Measurements from ENCODE around the gene PACRG.
"Not testable (repeated sequence)": the region's sequence is repeated elsewhere in the genome, so short reads cannot be mapped to it uniquely, and the experiment has no call there.

PACRG gene

DNA sequence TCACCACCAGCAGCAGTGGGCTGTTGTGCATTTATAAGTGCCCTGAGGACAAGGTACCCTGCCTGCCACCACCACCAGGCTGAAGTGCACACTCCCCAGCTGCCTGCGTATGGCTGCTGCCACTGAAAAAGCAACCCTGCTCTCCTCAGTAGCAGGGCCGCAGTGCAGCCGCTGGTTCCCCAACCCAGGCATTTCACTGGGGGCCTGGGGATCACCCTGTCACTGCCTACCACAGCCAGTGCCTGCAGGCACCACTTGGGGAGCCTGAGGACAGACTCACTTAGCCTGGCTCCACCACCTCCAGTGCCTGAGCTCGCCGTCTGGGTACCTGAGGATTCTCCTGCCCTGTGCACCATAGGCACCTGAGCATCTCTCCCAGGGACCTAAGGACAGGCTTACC is 215.6 kb downstream of the PACRG start:
- DNase-seq (ENCODE audit: low read depth), result no peak

DNA sequence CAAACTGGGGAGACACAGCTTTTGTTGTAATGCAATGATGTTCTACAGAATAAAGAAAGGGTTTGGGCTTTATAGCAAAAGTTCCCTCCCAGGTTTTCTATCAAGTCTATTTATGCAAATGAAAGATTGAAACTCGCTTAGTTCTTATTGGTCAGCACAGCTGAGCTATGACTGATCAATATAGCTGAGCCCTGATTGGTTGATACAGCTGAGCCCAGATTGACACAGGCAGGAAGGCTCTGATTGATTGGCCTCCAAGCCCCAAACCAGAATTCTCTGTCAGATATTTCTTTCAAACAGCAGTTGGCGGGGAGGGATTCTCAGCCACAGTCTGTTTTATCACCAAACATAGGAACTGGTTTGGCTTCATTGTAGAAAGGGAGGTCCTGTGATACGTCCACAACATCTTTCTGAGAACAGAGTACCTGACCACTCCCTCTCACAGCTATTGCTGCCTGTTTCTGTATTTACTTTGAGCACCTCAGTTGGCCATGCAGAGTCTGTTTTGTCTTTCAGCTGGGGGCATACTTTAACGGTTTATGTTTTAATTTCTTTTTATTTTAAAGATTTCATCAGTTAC is 223.5 kb downstream of the PACRG start:
- DNase-seq (ENCODE audit: low read depth), result no peak

DNA sequence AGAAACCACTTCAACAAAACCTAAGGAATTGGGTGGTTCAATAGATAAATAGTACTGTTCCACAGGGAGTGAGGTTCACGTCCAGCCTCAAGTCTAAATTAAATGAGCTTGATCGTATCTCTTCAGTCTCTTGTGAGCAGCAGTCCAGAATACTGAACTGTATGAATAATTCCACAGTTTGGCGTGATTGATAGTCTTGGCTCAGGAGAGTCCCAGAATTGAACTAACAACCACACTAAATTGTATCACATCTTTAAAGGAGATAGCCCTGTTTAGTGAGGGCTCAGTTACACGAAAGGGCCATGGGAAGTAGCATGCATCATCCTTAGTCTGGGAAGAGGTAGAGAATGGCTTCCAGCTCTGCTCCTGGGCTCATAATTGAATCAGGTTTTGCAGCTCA is 224.6 kb downstream of the PACRG start:
- no peak for DNase-seq (ENCODE audit: low read depth)

DNA sequence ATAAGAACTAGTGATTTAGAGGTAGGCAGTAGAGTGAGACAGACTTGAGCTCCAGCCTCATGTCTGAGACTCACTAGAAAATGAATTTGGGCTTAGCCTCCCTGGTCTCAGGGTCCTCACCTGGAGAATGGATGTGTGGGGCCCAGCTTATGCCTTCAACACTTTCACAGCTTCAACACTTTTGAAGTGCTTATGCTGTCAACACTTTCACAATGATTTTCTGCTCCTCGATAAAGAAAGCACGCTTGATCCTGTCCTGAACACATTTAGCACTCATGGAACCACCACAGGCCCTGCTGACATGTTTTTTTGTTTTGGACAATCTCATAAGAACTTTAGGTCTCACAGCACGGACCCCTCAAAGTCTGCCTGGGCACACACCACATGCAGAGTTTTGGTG is 229.3 kb downstream of the PACRG start:
- DNase-seq (ENCODE audit: low read depth), result no peak

DNA sequence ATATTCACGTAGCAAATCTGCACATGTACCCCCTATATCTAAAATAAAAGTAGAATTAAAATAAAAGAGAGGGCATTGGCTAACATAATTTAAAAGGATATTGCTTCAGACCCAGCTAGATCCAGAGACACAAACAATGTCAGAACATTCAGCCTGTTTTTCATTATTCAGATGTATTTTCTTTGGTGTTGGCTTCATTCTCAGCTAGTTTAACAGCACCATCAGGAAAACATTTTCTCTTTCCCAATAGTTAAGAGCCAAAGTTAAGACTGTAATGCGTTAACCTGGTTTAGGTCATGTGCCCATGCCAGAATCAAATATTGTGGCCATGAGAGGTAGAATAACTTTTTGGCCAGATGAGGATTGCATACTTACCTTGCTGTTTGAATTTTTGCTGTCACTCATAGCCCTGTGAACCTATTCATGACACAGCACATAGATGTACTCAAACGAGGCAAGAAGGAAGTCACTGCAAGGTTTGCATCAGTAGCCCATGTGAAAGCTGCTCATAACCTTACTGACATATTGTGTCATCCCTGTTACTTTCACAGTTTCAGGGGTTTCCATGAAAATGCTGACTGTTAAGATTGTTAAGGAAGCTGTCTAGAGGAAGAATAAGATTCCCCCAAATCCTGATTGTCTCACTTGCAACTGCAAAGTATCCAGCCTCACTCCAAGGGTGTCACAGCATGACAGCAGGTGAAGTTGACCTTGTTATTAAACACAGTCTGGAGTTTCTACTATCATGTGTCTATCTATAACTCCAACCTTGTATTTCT is 233.1 kb downstream of the PACRG start:
- DNase-seq (ENCODE audit: low read depth), result no peak

DNA sequence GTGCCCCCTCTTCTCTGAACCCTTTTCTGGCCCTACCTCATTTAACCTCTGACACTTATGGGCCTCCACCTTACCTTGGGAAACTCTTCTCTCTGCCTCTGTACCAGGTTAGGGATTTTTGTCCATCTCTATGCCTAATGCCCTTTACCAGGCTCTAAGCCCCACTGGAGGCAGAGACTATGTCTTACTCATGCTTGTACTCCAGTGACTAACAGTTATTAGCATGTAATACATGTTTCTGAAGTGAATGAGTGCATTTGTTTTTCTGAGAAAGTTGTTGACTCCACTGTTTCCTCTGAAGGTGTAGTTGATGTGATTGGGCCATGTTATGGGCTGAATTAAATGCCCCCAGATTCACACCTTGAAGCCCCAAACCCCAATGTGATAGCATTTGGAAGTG is 234.3 kb downstream of the PACRG start:
- no peak for DNase-seq (ENCODE audit: low read depth)

GRCh38 chr6:162963861-162964260 is 236.1 kb downstream of the PACRG start:
- no peak for DNase-seq (ENCODE audit: low read depth)

GRCh38 chr6:162964488-162965140 is 236.8 kb downstream of the PACRG start:
- no peak for DNase-seq (ENCODE audit: low read depth)

- no peak for DNase-seq (ENCODE audit: low read depth)
These were observed 237.6 kb downstream of the PACRG start for GRCh38 chr6:162965366-162965765.

- DNase-seq (ENCODE audit: low read depth), result no peak
These were observed 242.5 kb downstream of the PACRG start for GRCh38 chr6:162970246-162970645.

DNA sequence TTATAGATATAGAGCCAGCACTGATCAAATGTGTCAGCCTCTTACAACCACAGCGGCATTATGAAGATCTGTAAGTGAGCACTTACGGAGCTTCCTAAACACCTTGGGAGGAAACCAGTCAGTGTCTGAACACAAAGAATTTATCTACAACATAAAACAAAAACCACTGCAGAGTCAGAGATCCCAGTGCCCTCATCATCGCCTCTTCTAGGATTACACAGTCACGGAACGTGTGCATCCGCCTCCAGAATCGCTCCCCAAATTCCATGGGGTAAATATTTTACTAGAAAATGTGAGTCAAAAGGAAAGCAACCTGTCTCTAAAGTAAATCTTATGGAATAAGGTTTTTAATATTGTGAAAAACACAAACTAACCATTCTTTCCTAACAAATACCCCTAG is 243.6 kb downstream of the PACRG start:
- no peak for DNase-seq (ENCODE audit: low read depth)

DNA sequence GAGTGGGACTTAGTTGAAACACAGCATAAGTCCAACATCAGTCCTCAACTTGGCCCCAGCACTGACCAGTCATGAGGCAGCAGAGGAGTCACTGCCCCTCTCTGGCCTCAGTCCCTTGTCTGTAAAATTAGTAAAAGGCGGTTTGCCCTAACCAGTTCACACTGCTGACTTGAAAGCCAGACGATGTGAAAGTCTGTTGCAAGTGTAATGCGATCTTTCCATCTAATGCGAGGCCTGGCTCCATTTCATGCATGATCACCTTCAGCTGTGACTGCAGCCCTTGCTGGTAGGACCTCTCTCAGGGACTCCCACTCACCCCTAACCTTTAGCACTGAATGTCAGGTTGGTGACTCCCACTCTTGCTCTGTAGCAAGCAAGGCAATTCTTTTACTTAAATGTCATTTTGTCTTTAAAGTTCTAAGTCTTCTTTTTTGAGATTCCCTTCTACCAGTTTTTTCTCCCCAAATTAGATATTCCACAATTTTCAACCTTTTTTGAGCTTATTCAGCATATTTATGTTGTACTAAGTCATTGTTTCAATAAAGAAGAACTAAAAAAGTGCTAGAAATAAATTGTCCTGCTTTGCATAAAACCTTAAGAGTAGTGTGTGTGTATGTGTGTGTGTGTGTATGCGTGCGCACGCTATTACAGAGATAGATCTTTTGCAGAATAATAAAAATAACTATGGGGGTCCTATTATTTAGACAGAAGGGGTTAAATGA is 245.5 kb downstream of the PACRG start:
- no peak for DNase-seq (ENCODE audit: low read depth)

DNA sequence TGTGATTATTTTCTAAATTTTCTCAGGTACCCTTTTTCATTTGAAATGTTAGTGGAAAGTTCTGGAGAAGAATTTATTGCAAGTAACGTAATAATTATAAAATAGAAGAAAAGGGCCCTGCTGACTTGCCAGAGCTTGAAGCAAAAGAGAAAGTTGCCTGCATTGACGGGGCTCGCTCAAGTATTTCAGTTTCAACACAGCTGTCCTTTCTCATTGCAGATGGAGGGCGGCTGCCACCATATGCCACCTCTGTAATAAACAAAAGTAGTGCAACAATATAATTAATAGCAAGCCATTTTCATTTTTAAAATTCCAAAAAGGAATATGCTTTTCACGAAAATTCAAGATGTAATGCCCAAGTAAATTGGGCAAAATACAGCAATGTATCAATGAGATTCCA is 246.2 kb downstream of the PACRG start:
- no peak for DNase-seq (ENCODE audit: low read depth)

- no peak for DNase-seq (ENCODE audit: low read depth)
These were observed 246.9 kb downstream of the PACRG start for GRCh38 chr6:162974685-162975084.

- DNase-seq (ENCODE audit: low read depth), result no peak
These were observed 248.4 kb downstream of the PACRG start for GRCh38 chr6:162976141-162976540.

- DNase-seq (ENCODE audit: low read depth), result not testable (repeated sequence)
These were observed 255.5 kb downstream of the PACRG start for GRCh38 chr6:162983234-162983633.

DNA sequence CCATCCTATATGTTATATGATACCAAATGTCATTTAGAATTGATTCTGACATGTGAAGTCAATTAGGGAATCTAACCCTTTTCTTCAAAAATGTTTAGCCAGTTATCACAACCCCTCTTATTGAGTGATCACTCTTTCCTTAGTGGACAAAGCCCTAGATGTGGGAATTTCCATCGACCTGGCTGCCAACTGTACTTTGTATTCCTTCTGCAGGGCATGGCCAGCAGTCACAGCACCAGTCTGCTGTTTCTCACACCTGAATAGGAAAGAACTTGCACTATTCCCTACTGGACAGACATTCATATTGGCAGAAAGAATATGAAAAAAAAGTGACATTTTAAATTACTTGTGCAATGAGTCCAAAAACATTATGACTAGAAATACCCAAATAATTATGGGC is 271.0 kb downstream of the PACRG start:
- DNase-seq (ENCODE audit: low read depth), result no peak

GRCh38 chr6:162999575-163000285 is 272.0 kb downstream of the PACRG start:
- DNase-seq (ENCODE audit: low read depth), result no peak

DNA sequence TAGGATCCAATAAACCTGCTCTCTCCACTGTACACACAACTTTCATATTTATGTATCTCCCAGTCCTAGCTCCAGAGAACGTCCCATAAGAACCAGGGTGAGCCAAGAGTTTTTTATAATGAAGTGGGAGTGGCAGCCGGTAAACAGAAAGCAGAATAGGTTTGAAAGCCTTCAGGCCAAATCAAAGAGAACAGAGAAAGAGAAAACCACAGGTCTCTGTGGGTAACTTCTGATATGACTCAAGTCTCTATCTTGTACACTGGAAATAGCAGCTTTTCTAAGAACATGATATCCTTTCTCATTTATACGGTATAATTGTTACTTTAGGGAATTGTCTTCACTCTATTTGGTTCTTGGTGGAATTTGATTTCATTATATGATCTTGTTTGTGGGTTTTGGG is 273.6 kb downstream of the PACRG start:
- DNase-seq (ENCODE audit: low read depth), result no peak

- no peak for DNase-seq (ENCODE audit: low read depth)
These were observed 280.4 kb downstream of the PACRG start for GRCh38 chr6:163008186-163008585.

DNA sequence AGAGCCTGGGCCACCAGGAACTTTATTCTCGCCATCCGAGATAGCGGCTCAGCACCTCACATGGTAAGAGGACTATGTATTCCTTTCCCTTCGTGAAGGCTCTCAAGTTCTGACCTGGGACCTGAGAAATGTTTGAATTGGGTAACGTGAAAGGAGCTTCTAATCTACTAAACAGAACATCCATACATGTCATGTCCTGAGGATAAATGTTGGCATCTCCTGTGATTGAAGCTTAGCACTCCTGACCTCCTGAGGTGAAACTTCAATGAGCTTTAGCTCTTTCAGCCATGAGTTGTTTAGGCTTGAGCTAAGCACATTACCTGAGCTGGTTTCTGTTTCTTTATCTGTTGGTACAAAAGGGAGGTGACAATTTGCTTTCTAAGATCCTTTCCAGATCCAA is 280.9 kb downstream of the PACRG start:
- no peak for DNase-seq (ENCODE audit: low read depth)

GRCh38 chr6:163010145-163010544 is 282.4 kb downstream of the PACRG start:
- no peak for DNase-seq (ENCODE audit: low read depth)
